Measurements from ENCODE around the gene HENMT1.

The HENMT1 gene

GRCh38 chr1:108661030-108661609, at the start of gene HENMT1:
Gene HENMT1, minus strand, starts transcription at chr1:108661093. Its CDS starts 1,209 bp downstream, at chr1:108659884.
- TF ChIP-seq EZH2phosphoT487 (conservative IDR thresholded peaks at IDR 0.05; ENCODE audit: low read length) (0 out of 2 replicates have a peak, but pooled peaks have one; percentile 54), CTCF (IDR thresholded peaks at IDR 0.05; ENCODE audit: insufficient read depth, low read length, poor library complexity, severe bottlenecking) (no peak)
- H3K9ac ChIP-seq (ENCODE audit: low read length), result peak within 1 kb of the TSS; percentile 65

GRCh38 chr1:108708691-108709660, 48.1 kb upstream of the HENMT1 start:
- no peaks in the 10 kb centered on the region for H3K9me2 ChIP-seq (replicated peaks; ENCODE audit: insufficient read depth, low read length)
- H3F3A ChIP-seq (ENCODE audit: insufficient read depth), result peaks cover 6% of the 10 kb centered on the region
- no peak overlapping the region for H3K4me2 ChIP-seq (ENCODE audit: low read depth, low read length, poor library complexity, severe bottlenecking)
- H3K4me3 ChIP-seq (ENCODE audit: insufficient read depth, low read length, poor library complexity, severe bottlenecking), result no peak overlapping the region
- no peaks in the 10 kb centered on the region for H4K20me1 ChIP-seq (ENCODE audit: low read depth, low read length)
- H3K9me3 ChIP-seq (ENCODE audit: insufficient read depth, low read length), result no peaks in the 10 kb centered on the region
- H3K27ac ChIP-seq (ENCODE audit: low read depth, low read length), result no peak overlapping the region
- H2AFZ ChIP-seq (ENCODE audit: low read depth, low read length, severe bottlenecking), result no peak overlapping the region
- no peaks in the 10 kb centered on the region for H3K27me3 ChIP-seq (ENCODE audit: low read length)
- H3K79me2 ChIP-seq (ENCODE audit: insufficient read depth, low read length), result no peaks in the 10 kb centered on the region
- H3K36me3 ChIP-seq (ENCODE audit: low read length), result no peaks in the 10 kb centered on the region
- H3K9ac ChIP-seq (ENCODE audit: low read length), result no peak overlapping the region
- peak; percentile 32 for TF ChIP-seq CTCF (IDR thresholded peaks at IDR 0.05; ENCODE audit: insufficient read depth, low read length, poor library complexity, severe bottlenecking)
- no peak for TF ChIP-seq EZH2phosphoT487 (conservative IDR thresholded peaks at IDR 0.05; ENCODE audit: low read length)

More at GRCh38 chr1:108661030-108661609, at the start of gene HENMT1:
- H3F3A ChIP-seq (ENCODE audit: insufficient read depth), result no peaks in the 10 kb centered on the region
- no peaks in the 10 kb centered on the region for H3K36me3 ChIP-seq (ENCODE audit: low read length)
- no peaks in the 10 kb centered on the region for H3K9me3 ChIP-seq (ENCODE audit: insufficient read depth, low read length)
- peak within 1 kb of the TSS; percentile 44 for H3K27ac ChIP-seq (ENCODE audit: low read depth, low read length)
- H3K27me3 ChIP-seq (ENCODE audit: low read length), result no peaks in the 10 kb centered on the region
- H3K4me2 ChIP-seq (ENCODE audit: low read depth, low read length, poor library complexity, severe bottlenecking), result peak within 1 kb of the TSS; percentile 62
- H3K79me2 ChIP-seq (ENCODE audit: insufficient read depth, low read length), result no peaks in the 10 kb centered on the region
- H4K20me1 ChIP-seq (ENCODE audit: low read depth, low read length), result no peaks in the 10 kb centered on the region
- peak within 1 kb of the TSS; percentile 52 for H3K4me3 ChIP-seq (ENCODE audit: insufficient read depth, low read length, poor library complexity, severe bottlenecking)
- H3K9me2 ChIP-seq (replicated peaks; ENCODE audit: insufficient read depth, low read length), result no peaks in the 10 kb centered on the region
- peak within 1 kb of the TSS; percentile 95 for H2AFZ ChIP-seq (ENCODE audit: low read depth, low read length, severe bottlenecking)

GRCh38 chr1:108706643-108707042, 45.8 kb upstream of the HENMT1 start:
- H3K4me3 ChIP-seq (ENCODE audit: insufficient read depth, low read length, poor library complexity, severe bottlenecking), result no peak overlapping the region
- no peak overlapping the region for H3K27ac ChIP-seq (ENCODE audit: low read depth, low read length)
- H3K9ac ChIP-seq (ENCODE audit: low read length), result no peak overlapping the region
- no peaks in the 10 kb centered on the region for H3K9me3 ChIP-seq (ENCODE audit: insufficient read depth, low read length)
- H3K79me2 ChIP-seq (ENCODE audit: insufficient read depth, low read length), result no peaks in the 10 kb centered on the region
- TF ChIP-seq CTCF (IDR thresholded peaks at IDR 0.05; ENCODE audit: insufficient read depth, low read length, poor library complexity, severe bottlenecking) (no peak), EZH2phosphoT487 (conservative IDR thresholded peaks at IDR 0.05; ENCODE audit: low read length) (no peak)
- peaks cover 27% of the 10 kb centered on the region for H3F3A ChIP-seq (ENCODE audit: insufficient read depth)
- no peak overlapping the region for H2AFZ ChIP-seq (ENCODE audit: low read depth, low read length, severe bottlenecking)
- H3K36me3 ChIP-seq (ENCODE audit: low read length), result peaks cover 1% of the 10 kb centered on the region; the same call in 1 of the 2 replicates
- no peak overlapping the region for H3K4me2 ChIP-seq (ENCODE audit: low read depth, low read length, poor library complexity, severe bottlenecking)
- no peaks in the 10 kb centered on the region for H3K27me3 ChIP-seq (ENCODE audit: low read length)
- H3K9me2 ChIP-seq (replicated peaks; ENCODE audit: insufficient read depth, low read length), result no peaks in the 10 kb centered on the region
- H4K20me1 ChIP-seq (ENCODE audit: low read depth, low read length), result no peaks in the 10 kb centered on the region
